Epithelial cell of prostate (primary cell): ENCODE results near the gene RFX2.
"Not testable (repeated sequence)": the region's sequence is repeated elsewhere in the genome, so short reads cannot be mapped to it uniquely, and the experiment has no call there.

Source experiments
- DNase-seq: peaks from one replicate; pipeline ENCODE4 v3.0.0-alpha.2; 2011; ENCODE audit warnings: low read depth, low spot score
- H3K27ac ChIP-seq: fragments of 450-650 bp; 2 replicates; pipeline ENCODE4 v1.5.1; 2017; ENCODE audit warnings: mild to moderate bottlenecking

RFX2 gene

GRCh38 chr19:6020972-6021805 lies 89.1 kb downstream of the RFX2 start:
- DNase-seq = no peak
- no peak overlapping the region for H3K27ac ChIP-seq

- DNase-seq = no peak
Observed at GRCh38 chr19:6020166-6020882, 90.0 kb downstream of the RFX2 start.

GRCh38 chr19:6018786-6019185 lies 91.5 kb downstream of the RFX2 start:
- H3K27ac ChIP-seq = no peak overlapping the region
- DNase-seq = no peak

More at GRCh38 chr19:6020166-6020882, 90.0 kb downstream of the RFX2 start:
- H3K27ac ChIP-seq = no peak overlapping the region

GRCh38 chr19:6017576-6017975 lies 92.7 kb downstream of the RFX2 start:
- no peak overlapping the region for H3K27ac ChIP-seq
- no peak for DNase-seq

- DNase-seq = no peak
- H3K27ac ChIP-seq = no peak overlapping the region
Observed at GRCh38 chr19:6015841-6016545, 94.3 kb downstream of the RFX2 start.

- no peak for DNase-seq
- no peak overlapping the region for H3K27ac ChIP-seq
Observed at GRCh38 chr19:6014551-6015135, 95.7 kb downstream of the RFX2 start.

- no peak overlapping the region for H3K27ac ChIP-seq
- DNase-seq = no peak
Observed at GRCh38 chr19:6012426-6013170, 97.7 kb downstream of the RFX2 start.

- H3K27ac ChIP-seq = no peak overlapping the region
- DNase-seq = no peak
Observed at GRCh38 chr19:6011794-6012193, 98.5 kb downstream of the RFX2 start.

- DNase-seq = no peak
- no peak overlapping the region for H3K27ac ChIP-seq
Observed at GRCh38 chr19:6011206-6011605, 99.1 kb downstream of the RFX2 start.

GRCh38 chr19:6010107-6010506 lies 100.2 kb downstream of the RFX2 start:
- DNase-seq = no peak
- H3K27ac ChIP-seq = no peak overlapping the region

GRCh38 chr19:6007866-6008265 lies 102.4 kb downstream of the RFX2 start:
- H3K27ac ChIP-seq = no peak overlapping the region

GRCh38 chr19:6006896-6007295 lies 103.4 kb downstream of the RFX2 start:
- no peak for DNase-seq
- no peak overlapping the region for H3K27ac ChIP-seq

More at GRCh38 chr19:6007866-6008265, 102.4 kb downstream of the RFX2 start:
- no peak for DNase-seq

GRCh38 chr19:6006070-6006446 lies 104.2 kb downstream of the RFX2 start:
- DNase-seq, H3K27ac ChIP-seq: not testable (repeated sequence)

GRCh38 chr19:6005321-6006069 lies 104.8 kb downstream of the RFX2 start:
- H3K27ac ChIP-seq = no peak overlapping the region
- DNase-seq = no peak

- H3K27ac ChIP-seq = no peak overlapping the region
- no peak for DNase-seq
Observed at GRCh38 chr19:6003976-6004375, 106.3 kb downstream of the RFX2 start.

- no peak overlapping the region for H3K27ac ChIP-seq
- no peak for DNase-seq
Observed at GRCh38 chr19:6002591-6002990, 107.7 kb downstream of the RFX2 start.

GRCh38 chr19:6000228-6000847 lies 110.0 kb downstream of the RFX2 start:
- no peak for DNase-seq
- H3K27ac ChIP-seq = no peak overlapping the region

- DNase-seq = no peak
- H3K27ac ChIP-seq = no peak overlapping the region
Observed at GRCh38 chr19:5999693-6000092, 110.6 kb downstream of the RFX2 start.

GRCh38 chr19:5997371-5997770 lies 112.9 kb downstream of the RFX2 start:
- DNase-seq = no peak

More at GRCh38 chr19:5997371-5997770, 112.9 kb downstream of the RFX2 start:
- no peak overlapping the region for H3K27ac ChIP-seq
